NB4 (cell line): ENCODE results near the gene CTRB1.

Experiments
- DNase-seq: peaks from one replicate; pipeline ENCODE4 v3.0.0; 2010; ENCODE audit warnings: low read depth
- H3K4me3 ChIP-seq: one replicate; pipeline ENCODE4 v1.5.1; 2011; ENCODE audit warnings: mild to moderate bottlenecking, low read depth, low read length, moderate library complexity
- CTCF ChIP-seq: IDR thresholded peaks from one replicate; pipeline ENCODE4 v1.5.1; 2012; ENCODE audit warnings: low read depth, low read length
- MAX ChIP-seq: IDR thresholded peaks from 2 replicates; pipeline ENCODE4 v1.6.1; 2011; ENCODE audit warnings: low read depth, low read length
- MYC ChIP-seq: IDR thresholded peaks from 2 replicates; pipeline ENCODE4 v1.6.1; 2011; ENCODE audit warnings: low read depth, low read length
- POLR2A ChIP-seq: IDR thresholded peaks from 2 replicates; pipeline ENCODE4 v1.6.1; 2011; ENCODE audit warnings: mild to moderate bottlenecking; ENCODE audit not compliant: insufficient read length; ENCODE audit errors: extremely low read depth

CTRB1 gene

DNA sequence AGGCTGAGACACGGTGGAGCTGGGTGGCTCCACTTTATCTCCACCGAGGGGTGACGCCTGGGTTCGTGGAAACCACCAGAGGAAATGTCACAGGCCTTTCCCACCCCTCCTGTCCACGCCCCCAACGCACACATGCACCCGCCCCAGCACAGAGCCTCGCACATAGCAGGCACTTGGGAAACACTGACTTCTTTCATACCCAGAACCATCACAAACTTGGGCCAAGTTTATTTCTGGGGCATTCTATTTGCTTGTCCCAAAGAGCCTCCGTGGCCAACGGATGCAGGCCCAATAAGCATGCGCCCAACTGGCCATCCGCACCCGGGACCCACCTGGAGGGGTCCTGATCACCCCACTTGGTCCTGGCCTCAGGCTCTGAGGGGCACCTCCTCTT is 29.4 kb downstream of the CTRB1 start:
- no peak for DNase-seq
- H3K4me3 ChIP-seq, result no peak overlapping the region
- TF ChIP-seq CTCF (no peak), MAX (no peak), POLR2A (no peak), MYC (no peak)

- no peak for TF ChIP-seq MAX
- no peak for TF ChIP-seq POLR2A
- TF ChIP-seq CTCF, result no peak
- TF ChIP-seq MYC, result no peak
- no peak overlapping the region for H3K4me3 ChIP-seq
- no peak for DNase-seq
These were observed 30.0 kb downstream of the CTRB1 start for GRCh38 chr16:75248536-75249380.

DNA sequence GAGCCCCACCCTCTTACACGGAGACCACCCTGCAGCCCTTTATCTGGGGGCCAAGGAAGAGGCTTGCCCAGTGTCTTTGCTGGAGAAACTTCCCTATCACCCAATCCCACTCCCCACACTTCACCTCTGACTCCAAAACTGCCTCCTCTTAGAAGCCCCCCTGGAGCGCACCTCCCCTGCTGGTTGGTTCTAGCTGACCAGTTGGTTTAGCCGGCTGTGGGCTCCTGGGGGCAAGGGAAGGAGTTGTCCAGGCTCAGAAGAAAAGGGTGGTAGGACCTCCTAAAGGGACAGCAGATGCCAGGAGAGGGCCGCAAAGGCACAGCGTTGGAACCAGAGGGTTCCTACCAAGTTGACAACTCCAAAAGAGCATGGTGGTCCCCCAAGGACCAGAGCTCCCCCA is 30.7 kb downstream of the CTRB1 start:
- DNase-seq, result no peak
- H3K4me3 ChIP-seq, result no peak overlapping the region

DNA sequence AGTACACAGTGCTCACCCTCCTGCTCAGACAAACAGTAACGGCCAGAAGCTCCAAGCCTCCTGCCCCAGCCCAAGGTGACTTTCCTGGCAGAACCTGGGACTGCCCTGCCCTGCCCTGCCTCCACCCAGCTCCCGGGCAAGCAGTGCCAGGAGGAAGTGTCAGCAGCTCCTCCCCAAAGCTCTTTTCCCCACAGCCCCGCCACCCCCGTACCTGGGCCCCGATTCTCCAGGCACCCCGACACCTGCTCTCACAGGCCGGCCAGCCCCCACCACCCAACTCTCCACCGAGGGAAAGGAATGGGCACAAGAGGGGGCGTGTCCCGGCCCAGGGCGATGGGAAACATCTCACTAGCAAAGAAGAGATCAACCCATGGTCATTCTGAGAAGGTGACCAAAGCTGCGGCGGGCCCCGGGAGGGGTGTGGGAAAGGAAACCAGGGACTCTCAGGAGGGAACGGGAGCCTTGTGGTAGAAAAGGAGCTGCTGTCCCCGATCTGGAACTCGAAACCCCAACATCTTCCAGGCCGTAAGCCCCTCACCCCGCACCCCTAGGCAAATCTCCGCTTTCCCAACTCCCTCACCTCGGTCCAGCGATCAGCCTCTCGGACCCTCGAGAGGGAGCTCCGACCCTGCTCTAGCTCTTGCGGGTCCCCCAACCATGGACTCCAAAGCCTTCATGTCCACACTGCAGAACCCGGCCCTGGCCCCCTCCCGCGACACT is 31.5 kb downstream of the CTRB1 start:
- DNase-seq, result no peak
- no peak overlapping the region for H3K4me3 ChIP-seq
- no peak for TF ChIP-seq MAX
- no peak for TF ChIP-seq CTCF
- no peak for TF ChIP-seq MYC

More for the DNA sequence above, 30.7 kb downstream of the CTRB1 start:
- TF ChIP-seq MYC, result no peak

DNA sequence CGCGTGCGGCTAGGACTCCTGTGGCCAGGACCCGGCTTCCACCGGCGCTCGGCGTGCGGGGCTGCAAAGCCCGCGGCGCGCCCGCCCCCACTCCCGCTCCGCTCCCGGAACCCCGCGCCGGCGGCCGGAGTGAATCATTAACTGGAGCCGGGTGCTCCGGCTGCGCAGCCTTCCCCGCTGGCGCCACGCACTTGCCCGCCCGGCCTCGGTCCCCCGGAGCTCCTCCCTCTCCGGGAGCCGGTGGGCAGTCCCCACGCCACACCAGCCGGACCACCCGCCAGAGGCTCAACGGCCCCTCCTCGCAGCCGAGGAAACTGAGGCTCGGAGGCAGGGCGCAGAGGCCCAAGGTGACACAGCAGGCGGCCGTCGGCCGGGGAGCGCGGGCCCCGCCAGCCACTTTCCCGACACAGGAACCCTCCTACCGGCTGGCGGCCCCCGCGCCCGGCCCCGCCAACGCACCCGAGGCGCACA is 32.1 kb downstream of the CTRB1 start:
- peak overlapping the region; percentile 32 for H3K4me3 ChIP-seq
- TF ChIP-seq MYC, result no peak
- no peak for TF ChIP-seq POLR2A
- TF ChIP-seq MAX, result no peak
- no peak for TF ChIP-seq CTCF
- DNase-seq, result peak; percentile 34

DNA sequence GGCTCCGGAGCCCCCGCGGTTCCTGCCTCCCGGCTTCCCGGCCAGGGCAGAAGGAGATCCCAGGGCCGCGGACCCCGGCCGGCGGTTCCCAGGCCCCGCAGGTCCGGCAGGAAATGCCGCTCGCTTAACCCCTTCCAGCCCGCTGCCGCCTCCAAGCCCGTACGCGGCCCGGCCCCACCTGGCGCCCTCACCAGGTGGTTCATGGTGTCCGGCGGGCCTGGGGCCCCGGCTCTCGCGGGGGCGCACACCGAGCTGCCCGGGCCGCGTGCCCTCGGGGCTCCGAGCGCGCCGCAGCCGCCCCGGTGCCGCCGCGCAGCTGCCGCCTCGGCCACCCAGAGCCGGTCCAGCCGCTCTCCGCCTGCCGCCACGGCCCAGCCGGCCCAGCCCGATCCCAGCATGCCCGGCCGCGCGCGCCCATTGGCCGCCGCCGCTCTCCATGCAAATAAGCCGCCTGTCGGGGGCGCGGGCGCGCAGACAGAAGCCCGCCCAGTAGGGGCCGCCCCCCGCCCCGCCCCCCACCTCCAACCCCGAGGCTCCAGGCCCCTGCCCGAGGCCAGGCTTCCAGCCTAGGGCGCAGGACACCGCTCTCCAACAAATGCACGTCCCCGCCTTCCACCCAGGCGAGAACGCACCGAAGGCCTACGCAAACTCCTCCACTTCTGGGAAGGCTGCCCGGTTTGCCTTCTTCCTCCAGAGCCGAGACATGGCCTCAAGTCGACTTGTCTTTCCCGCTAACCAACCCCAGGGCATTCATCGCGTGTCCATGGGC is 32.7 kb downstream of the CTRB1 start, which contains the start of gene BCAR1:
TSS of gene BCAR1 (minus strand) at position 345 of the 769 bp plus-strand sequence. CDS start at position 203, 142 bp downstream.
- peak within 1 kb of the TSS; percentile 32 for H3K4me3 ChIP-seq
- peak; percentile 80 for DNase-seq
- no peak for TF ChIP-seq POLR2A
